ENCODE results near the gene IRAK2.
"Not testable (repeated sequence)": the region's sequence is repeated elsewhere in the genome, so short reads cannot be mapped to it uniquely, and the experiment has no call there.

Gene IRAK2

GRCh38 chr3:10269443-10269842 lies 104.7 kb downstream of the IRAK2 start:
- H3K9ac ChIP-seq (ENCODE audit: low read depth, low read length) = no peak overlapping the region
- TF ChIP-seq CTCF (IDR thresholded peaks at IDR 0.05; ENCODE audit: borderline replicate concordance, extremely low read depth, low read length, poor library complexity, severe bottlenecking) = no peak
- TF ChIP-seq EZH2 (IDR thresholded peaks at IDR 0.05; ENCODE audit: borderline replicate concordance, low read depth, low read length, severe bottlenecking) = no peak
- H3K27me3 ChIP-seq (ENCODE audit: insufficient read depth, low read length, poor library complexity) = no peaks in the 10 kb centered on the region
- H3K27ac ChIP-seq (ENCODE audit: low read length) = no peak overlapping the region
- H4K20me1 ChIP-seq (ENCODE audit: insufficient read depth, low read length) = peaks cover 64% of the 10 kb centered on the region
- H3K4me1 ChIP-seq (ENCODE audit: insufficient read depth, low read length) = no peaks in the 10 kb centered on the region
- H3K9me3 ChIP-seq (ENCODE audit: insufficient read depth, low read length, severe bottlenecking) = no peaks in the 10 kb centered on the region
- H3K36me3 ChIP-seq (ENCODE audit: insufficient read depth, low read length) = peaks cover 91% of the 10 kb centered on the region
- H3K79me2 ChIP-seq (ENCODE audit: insufficient read depth, low read length) = peaks cover 98% of the 10 kb centered on the region
- H2AFZ ChIP-seq (ENCODE audit: low read depth, low read length) = no peak overlapping the region
- DNase-seq = no peak
- no peak for ATAC-seq (ENCODE audit: insufficient read depth, low read depth)
- H3K4me2 ChIP-seq (ENCODE audit: insufficient read depth, low read length) = no peak overlapping the region
- H3K4me3 ChIP-seq (ENCODE audit: low read depth in 1 of 2, low read length in 2 of 2) = no peak overlapping the region

DNA sequence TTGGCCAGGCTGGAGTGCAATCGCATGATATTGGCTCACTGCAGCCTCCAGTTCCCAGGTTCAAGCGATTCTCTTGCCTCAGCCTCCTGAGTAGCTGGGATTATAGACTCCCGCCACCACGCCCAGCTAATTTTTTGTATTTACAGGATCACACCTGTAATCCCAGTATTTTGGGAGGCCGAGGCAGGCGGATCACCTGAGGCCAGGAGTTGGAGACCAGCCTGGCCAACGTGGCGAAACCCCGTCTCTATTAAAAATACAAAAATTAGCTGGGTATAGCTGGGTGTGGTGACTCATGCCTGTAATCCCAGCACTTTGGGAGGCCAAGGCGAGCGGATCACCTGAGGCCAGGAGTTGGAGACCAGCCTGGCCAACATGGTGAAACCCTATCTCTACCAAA lies 107.8 kb downstream of the IRAK2 start:
- Histone ChIP-seq H3K79me2 (ENCODE audit: insufficient read depth, low read length) (peaks cover 99% of the 10 kb centered on the region), H3K36me3 (ENCODE audit: insufficient read depth, low read length) (peaks cover 95% of the 10 kb centered on the region), H4K20me1 (ENCODE audit: insufficient read depth, low read length) (peaks cover 67% of the 10 kb centered on the region)
- not testable (repeated sequence) for H3K4me2 ChIP-seq (ENCODE audit: insufficient read depth, low read length); ATAC-seq (ENCODE audit: insufficient read depth, low read depth); H3K4me3 ChIP-seq (ENCODE audit: low read depth in 1 of 2, low read length in 2 of 2); H3K4me1 ChIP-seq (ENCODE audit: insufficient read depth, low read length); H3K27ac ChIP-seq (ENCODE audit: low read length); H3K9ac ChIP-seq (ENCODE audit: low read depth, low read length); H2AFZ ChIP-seq (ENCODE audit: low read depth, low read length); H3K9me3 ChIP-seq (ENCODE audit: insufficient read depth, low read length, severe bottlenecking); H3K27me3 ChIP-seq (ENCODE audit: insufficient read depth, low read length, poor library complexity); DNase-seq

- Histone ChIP-seq H3K27ac (ENCODE audit: low read length) (no peak overlapping the region), H4K20me1 (ENCODE audit: insufficient read depth, low read length) (peaks cover 66% of the 10 kb centered on the region), H3K79me2 (ENCODE audit: insufficient read depth, low read length) (peaks cover 96% of the 10 kb centered on the region), H3K36me3 (ENCODE audit: insufficient read depth, low read length) (peaks cover 95% of the 10 kb centered on the region), H3K27me3 (ENCODE audit: insufficient read depth, low read length, poor library complexity) (no peaks in the 10 kb centered on the region), H3K4me2 (ENCODE audit: insufficient read depth, low read length) (no peak overlapping the region), H3K4me1 (ENCODE audit: insufficient read depth, low read length) (no peaks in the 10 kb centered on the region), H3K9ac (ENCODE audit: low read depth, low read length) (no peak overlapping the region), H3K4me3 (ENCODE audit: low read depth in 1 of 2, low read length in 2 of 2) (no peak overlapping the region), H3K9me3 (ENCODE audit: insufficient read depth, low read length, severe bottlenecking) (no peaks in the 10 kb centered on the region), H2AFZ (ENCODE audit: low read depth, low read length) (no peak overlapping the region)
- TF ChIP-seq CTCF (IDR thresholded peaks at IDR 0.05; ENCODE audit: borderline replicate concordance, extremely low read depth, low read length, poor library complexity, severe bottlenecking) (no peak), EZH2 (IDR thresholded peaks at IDR 0.05; ENCODE audit: borderline replicate concordance, low read depth, low read length, severe bottlenecking) (no peak)
- no peak for ATAC-seq (ENCODE audit: insufficient read depth, low read depth)
- no peak for DNase-seq
Measured at GRCh38 chr3:10272977-10273376, 108.3 kb downstream of the IRAK2 start.

GRCh38 chr3:10273702-10274305 lies 109.1 kb downstream of the IRAK2 start:
- H3K79me2 ChIP-seq (ENCODE audit: insufficient read depth, low read length) = peaks cover 93% of the 10 kb centered on the region

More at GRCh38 chr3:10273702-10274305, 109.1 kb downstream of the IRAK2 start:
- Histone ChIP-seq H3K27ac (ENCODE audit: low read length) (no peak overlapping the region), H2AFZ (ENCODE audit: low read depth, low read length) (no peak overlapping the region), H3K4me2 (ENCODE audit: insufficient read depth, low read length) (no peak overlapping the region), H3K9me3 (ENCODE audit: insufficient read depth, low read length, severe bottlenecking) (no peaks in the 10 kb centered on the region), H4K20me1 (ENCODE audit: insufficient read depth, low read length) (peaks cover 71% of the 10 kb centered on the region), H3K27me3 (ENCODE audit: insufficient read depth, low read length, poor library complexity) (no peaks in the 10 kb centered on the region), H3K9ac (ENCODE audit: low read depth, low read length) (no peak overlapping the region), H3K4me3 (ENCODE audit: low read depth in 1 of 2, low read length in 2 of 2) (no peak overlapping the region), H3K36me3 (ENCODE audit: insufficient read depth, low read length) (peaks cover 95% of the 10 kb centered on the region), H3K4me1 (ENCODE audit: insufficient read depth, low read length) (no peaks in the 10 kb centered on the region)
- DNase-seq (no peak), ATAC-seq (ENCODE audit: insufficient read depth, low read depth) (no peak)
- TF ChIP-seq EZH2 (IDR thresholded peaks at IDR 0.05; ENCODE audit: borderline replicate concordance, low read depth, low read length, severe bottlenecking) (no peak), CTCF (IDR thresholded peaks at IDR 0.05; ENCODE audit: borderline replicate concordance, extremely low read depth, low read length, poor library complexity, severe bottlenecking) (no peak)

All from DND-41 (cell line).